Measurements from ENCODE around the gene ZNF814. TPM values are rescaled to one million over a fixed set of nuclear protein-coding genes. Genes with fewer than 3 reads are reported as not detected.
A peak's percentile ranks its signal among the peaks of the same experiment; 100 is the strongest.
"Not testable (repeated sequence)": the region's sequence is repeated elsewhere in the genome, so short reads cannot be mapped to it uniquely, and the experiment has no call there.

Gene ZNF814
- total RNA-seq, 2 experiments from 2014 or later = 9.3 to 9.6 TPM

DNA sequence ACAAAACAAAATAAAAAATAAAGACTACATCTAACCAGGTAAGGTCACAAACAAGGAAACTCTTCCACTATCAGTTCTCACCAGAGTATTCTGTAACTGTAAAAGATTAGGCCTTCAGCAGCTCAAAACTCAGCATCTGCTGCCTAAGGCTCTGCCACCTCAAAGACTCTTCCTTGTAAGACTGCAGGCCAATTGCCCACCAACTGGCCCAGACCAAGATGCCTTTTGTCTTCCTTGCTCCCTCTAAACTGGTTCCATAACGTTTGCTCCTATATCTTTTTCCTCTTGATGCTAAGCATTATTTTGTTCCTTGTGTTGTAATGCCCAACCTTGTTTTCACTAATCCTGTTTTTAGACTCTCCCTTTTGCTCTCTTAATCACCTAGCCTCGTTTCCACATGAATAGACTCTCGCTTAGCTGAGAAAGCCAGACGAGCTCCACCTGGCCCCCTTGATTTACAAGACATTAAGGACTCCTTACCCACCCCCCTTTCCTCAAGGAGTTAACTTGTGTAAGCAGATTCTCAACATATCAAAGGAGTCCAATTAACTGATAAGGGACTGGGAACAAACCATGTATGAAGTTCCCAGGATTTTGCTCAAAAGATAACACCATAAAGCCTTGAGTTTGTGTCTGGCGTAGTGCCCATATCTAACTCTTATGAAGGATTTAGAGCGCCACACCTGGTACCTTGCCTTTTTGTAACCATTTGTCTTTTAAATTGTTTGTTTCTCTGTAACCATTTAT is 1.5 kb downstream of the ZNF814 start:
- H3K9me3 Mint-ChIP-seq = peaks cover 51% of the 10 kb centered on the region
- peaks cover 71% of the 10 kb centered on the region for H3K36me3 Mint-ChIP-seq (ENCODE audit: low read depth)
- ChIA-PET CTCF (no interaction called here), POLR2A (interaction anchor here (0.8 to 1.2 kb wide), 3 partner anchors 29 to 132 kb away, joined by 3 to 5 read pairs (median 4); partner anchors contain the start of genes ZNF417 and ZNF587)
- H3K4me3 Mint-ChIP-seq = peak overlapping the region; percentile 79
- H3K4me1 Mint-ChIP-seq = peaks cover 19% of the 10 kb centered on the region
- no peaks in the 10 kb centered on the region for H3K27me3 Mint-ChIP-seq
- DNase-seq = no peak
- H3K27ac Mint-ChIP-seq = no peak overlapping the region

DNA sequence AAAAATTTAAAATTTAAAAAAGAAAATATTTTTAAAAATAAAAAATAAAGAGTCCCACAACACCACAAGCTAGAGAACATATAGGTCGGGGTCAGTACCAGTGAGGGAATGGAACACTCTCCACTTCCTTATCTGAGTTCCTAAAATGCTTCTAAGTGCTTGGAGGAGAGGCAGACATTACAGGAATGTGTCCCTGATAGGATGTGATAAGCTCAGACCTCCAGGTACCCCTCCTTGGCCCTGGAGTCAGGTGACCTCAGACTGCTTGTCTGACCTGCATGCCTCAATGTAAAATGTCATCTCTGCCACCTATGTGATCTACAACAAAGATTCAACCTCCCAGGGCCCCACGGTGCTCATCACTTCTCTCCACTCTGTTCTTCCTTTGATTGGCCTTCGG is 2.8 kb downstream of the ZNF814 start:
- H3K9me3 Mint-ChIP-seq = peaks cover 48% of the 10 kb centered on the region
- peaks cover 67% of the 10 kb centered on the region for H3K36me3 Mint-ChIP-seq (ENCODE audit: low read depth)
- DNase-seq = no peak
- H3K27ac Mint-ChIP-seq = no peak overlapping the region
- H3K4me1 Mint-ChIP-seq = peaks cover 19% of the 10 kb centered on the region
- H3K27me3 Mint-ChIP-seq = no peaks in the 10 kb centered on the region
- POLR2A ChIA-PET = no interaction called here
- no peak overlapping the region for H3K4me3 Mint-ChIP-seq
- CTCF ChIA-PET = no interaction called here

DNA sequence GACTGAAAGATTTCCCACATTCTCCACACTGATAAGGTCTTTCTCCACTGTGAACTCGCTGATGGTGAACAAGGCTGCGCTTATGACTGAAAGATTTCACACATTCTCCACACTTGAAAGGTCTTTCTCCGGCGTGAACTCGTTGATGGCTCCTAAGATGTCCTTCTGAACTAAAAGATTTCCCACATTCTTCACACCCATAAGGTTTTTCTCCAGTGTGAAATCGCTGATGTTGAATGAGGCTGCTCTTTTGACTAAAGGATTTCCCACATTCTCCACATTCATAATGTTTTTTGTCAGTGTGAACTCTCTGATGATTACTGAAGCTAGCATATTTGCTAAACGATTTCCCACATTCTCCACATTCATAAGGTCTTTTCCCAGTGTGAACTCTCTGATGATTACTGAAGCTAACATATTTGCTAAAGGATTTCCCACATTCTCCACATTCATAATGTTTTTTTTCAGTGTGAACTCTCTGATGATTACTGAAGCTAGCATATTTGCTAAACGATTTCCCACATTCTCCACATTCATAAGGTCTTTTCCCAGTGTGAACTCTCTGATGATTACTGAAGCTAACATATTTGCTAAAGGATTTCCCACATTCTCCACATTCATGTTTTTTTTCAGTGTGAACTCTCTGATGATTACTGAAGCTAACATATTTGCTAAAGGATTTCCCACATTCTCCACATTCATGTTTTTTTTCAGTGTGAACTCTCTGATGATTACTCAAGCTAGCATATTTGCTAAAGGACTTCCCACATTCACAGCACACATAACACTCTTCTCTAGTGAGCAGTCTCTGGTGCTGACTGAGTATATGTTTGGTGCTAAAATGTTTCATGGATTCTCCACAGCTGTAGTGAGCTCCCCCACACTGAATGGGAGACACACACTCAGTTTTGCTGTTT is 14.7 kb downstream of the ZNF814 start:
- H3K27ac Mint-ChIP-seq, CTCF ChIA-PET, H3K4me3 Mint-ChIP-seq, DNase-seq, POLR2A ChIA-PET, H3K4me1 Mint-ChIP-seq, H3K27me3 Mint-ChIP-seq: not testable (repeated sequence)
- Mint-ChIP-seq H3K36me3 (ENCODE audit: low read depth) (peaks cover 79% of the 10 kb centered on the region), H3K9me3 (peaks cover 67% of the 10 kb centered on the region)

DNA sequence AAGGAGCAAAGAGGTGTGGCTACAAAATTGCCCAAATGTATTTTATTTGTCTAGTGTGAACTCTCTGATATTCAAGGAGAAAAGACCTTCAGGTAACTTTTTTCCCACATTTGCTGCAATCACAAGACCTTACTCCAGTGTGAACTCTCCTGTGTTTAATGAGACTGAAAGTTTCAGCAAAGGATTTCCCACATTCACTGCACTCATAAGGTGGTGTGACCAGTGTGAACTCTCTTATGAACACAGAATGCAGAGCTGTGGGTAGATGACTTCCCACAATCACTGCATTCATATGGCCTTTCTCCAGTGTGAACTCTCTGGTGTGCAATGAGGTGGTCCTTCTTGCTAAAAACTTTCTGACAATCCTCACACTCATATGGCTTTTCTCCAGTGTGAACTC is 16.4 kb downstream of the ZNF814 start:
- H3K27me3 Mint-ChIP-seq = no peaks in the 10 kb centered on the region
- H3K4me1 Mint-ChIP-seq = no peaks in the 10 kb centered on the region
- H3K4me3 Mint-ChIP-seq = no peak overlapping the region
- H3K36me3 Mint-ChIP-seq (ENCODE audit: low read depth) = peaks cover 79% of the 10 kb centered on the region
- CTCF ChIA-PET = no interaction called here
- DNase-seq = no peak
- POLR2A ChIA-PET = no interaction called here
- no peak overlapping the region for H3K27ac Mint-ChIP-seq
- H3K9me3 Mint-ChIP-seq = peaks cover 67% of the 10 kb centered on the region

DNA sequence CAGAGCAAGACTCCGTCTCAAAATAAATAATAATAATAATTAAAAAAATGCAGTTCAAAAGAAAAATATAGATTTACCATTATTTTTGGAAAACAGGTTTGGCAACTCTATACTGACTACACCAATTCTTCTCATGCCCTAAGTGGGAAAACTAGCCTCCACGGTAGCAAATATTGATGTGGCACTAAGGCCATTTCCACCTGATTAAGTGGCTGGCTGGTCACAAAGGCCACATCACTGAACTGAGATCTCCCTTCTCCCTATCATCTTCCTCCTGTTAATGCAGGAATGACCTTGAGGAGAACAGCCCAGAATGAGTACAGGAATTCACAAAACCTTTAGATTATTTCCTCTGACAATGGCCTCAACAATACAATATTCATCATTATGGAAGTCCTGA is 18.6 kb downstream of the ZNF814 start:
- Mint-ChIP-seq H3K4me3 (no peak overlapping the region), H3K4me1 (no peaks in the 10 kb centered on the region), H3K36me3 (ENCODE audit: low read depth) (peaks cover 81% of the 10 kb centered on the region), H3K9me3 (peaks cover 61% of the 10 kb centered on the region), H3K27ac (no peak overlapping the region), H3K27me3 (no peaks in the 10 kb centered on the region)
- DNase-seq = no peak
- CTCF ChIA-PET = no interaction called here
- POLR2A ChIA-PET = no interaction called here

DNA sequence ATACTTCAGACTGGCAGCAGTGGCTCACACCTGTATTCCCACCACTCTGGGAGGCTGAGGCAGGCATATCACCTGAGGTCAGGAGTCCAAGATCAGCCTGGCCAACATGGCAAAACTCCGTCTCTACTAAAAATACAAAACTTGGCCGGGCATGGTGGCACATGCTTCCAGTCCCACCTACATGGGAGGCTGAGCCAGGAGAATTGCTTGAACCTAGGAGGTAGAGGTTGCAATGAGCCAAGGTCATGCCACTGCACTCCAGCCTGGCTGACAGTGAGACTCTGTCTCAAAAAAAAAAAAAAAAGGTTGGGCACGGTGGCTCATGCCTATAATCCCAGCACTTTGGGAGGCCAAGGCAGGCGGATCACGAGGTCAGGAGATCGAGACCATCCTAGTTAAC is 19.2 kb downstream of the ZNF814 start:
- H3K4me1 Mint-ChIP-seq, H3K27ac Mint-ChIP-seq, H3K4me3 Mint-ChIP-seq, POLR2A ChIA-PET, H3K27me3 Mint-ChIP-seq, CTCF ChIA-PET, DNase-seq: not testable (repeated sequence)
- Mint-ChIP-seq H3K36me3 (ENCODE audit: low read depth) (peaks cover 83% of the 10 kb centered on the region), H3K9me3 (peaks cover 58% of the 10 kb centered on the region)

DNA sequence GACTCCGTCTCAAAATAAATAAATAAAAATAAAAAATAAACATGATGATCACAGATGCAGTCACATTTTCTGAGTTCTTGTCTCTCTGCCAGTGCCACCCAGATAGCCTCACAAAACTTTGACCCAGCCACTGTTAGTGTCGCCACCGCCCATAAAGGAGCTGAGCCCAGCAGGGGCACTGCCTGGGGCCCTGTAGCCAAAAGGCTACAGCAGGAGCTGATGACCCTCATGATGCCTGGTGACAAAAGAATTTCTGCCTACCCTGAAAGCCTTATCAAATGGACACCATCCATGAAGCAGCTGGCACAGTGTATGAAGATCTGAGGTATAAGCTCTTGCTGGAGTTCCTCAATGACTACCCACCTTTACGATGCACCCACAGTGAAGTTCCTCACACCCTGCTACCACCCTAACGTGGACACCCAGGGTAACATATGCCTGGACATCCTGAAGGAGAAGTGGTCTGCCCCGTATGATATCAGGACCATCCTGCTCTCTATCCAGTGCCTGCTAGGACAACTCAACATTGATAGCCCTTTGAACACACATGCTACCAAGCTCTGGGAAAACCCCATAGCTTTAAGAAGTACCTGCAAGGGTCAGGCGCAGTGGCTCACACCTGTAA is 20.9 kb downstream of the ZNF814 start:
- DNase-seq = no peak
- H3K9me3 Mint-ChIP-seq = peaks cover 48% of the 10 kb centered on the region
- peaks cover 79% of the 10 kb centered on the region for H3K36me3 Mint-ChIP-seq (ENCODE audit: low read depth)
- CTCF ChIA-PET = no interaction called here
- POLR2A ChIA-PET = no interaction called here
- H3K4me3 Mint-ChIP-seq = no peak overlapping the region
- H3K4me1 Mint-ChIP-seq = no peaks in the 10 kb centered on the region
- no peaks in the 10 kb centered on the region for H3K27me3 Mint-ChIP-seq
- no peak overlapping the region for H3K27ac Mint-ChIP-seq

DNA sequence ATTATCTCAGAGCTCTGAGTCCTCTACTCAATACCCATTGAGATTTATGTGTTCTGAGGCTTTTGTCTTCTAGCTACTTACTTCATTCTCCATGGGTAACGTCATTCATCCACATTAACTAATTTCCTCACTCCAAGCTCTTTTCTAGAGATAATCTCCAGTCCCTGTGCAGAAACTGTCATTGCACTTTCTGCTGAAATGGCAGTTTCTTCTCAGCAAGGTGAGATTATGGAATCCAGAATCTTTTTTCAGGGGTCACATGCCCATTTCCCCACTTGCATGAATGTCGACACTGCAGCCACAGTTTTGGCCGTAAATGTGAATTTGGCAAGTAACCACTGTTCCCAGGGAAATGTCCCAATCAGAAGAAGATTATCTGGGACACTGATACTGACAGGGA is 26.5 kb downstream of the ZNF814 start:
- H3K9me3 Mint-ChIP-seq = peaks cover 48% of the 10 kb centered on the region
- POLR2A ChIA-PET = interaction anchor here (0.8 to 1.7 kb wide), 2 partner anchors 9 to 11 kb away, joined by 3 to 6 read pairs; no protein-coding TSS in a partner anchor
- H3K4me3 Mint-ChIP-seq, H3K27ac Mint-ChIP-seq, DNase-seq, CTCF ChIA-PET, H3K27me3 Mint-ChIP-seq, H3K4me1 Mint-ChIP-seq: not testable (repeated sequence)
- H3K36me3 Mint-ChIP-seq (ENCODE audit: low read depth) = peaks cover 91% of the 10 kb centered on the region

DNA sequence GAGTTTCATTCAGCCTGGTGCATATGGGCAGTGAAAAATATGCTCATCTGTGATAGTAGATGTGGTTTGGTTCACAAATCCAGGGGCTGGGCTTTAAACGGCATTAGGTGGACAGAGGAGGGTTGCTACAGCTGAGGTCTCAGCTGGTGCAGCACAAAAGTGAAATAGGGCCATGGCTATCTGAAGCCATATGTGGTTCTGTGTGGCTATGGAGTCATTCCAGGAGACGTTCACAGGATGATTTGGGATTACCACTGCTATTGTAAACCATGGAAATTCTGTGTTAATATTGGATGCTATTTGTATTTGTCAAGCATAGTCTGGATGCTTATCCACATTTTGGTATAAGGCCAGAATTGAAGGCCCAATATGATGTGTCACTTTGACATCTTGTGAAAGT is 34.7 kb downstream of the ZNF814 start:
- Mint-ChIP-seq H3K9me3 (peaks cover 31% of the 10 kb centered on the region), H3K36me3 (ENCODE audit: low read depth) (peaks cover 91% of the 10 kb centered on the region), H3K4me1 (peaks cover 23% of the 10 kb centered on the region)
- H3K4me3 Mint-ChIP-seq, H3K27me3 Mint-ChIP-seq, DNase-seq, POLR2A ChIA-PET, CTCF ChIA-PET, H3K27ac Mint-ChIP-seq: not testable (repeated sequence)

DNA sequence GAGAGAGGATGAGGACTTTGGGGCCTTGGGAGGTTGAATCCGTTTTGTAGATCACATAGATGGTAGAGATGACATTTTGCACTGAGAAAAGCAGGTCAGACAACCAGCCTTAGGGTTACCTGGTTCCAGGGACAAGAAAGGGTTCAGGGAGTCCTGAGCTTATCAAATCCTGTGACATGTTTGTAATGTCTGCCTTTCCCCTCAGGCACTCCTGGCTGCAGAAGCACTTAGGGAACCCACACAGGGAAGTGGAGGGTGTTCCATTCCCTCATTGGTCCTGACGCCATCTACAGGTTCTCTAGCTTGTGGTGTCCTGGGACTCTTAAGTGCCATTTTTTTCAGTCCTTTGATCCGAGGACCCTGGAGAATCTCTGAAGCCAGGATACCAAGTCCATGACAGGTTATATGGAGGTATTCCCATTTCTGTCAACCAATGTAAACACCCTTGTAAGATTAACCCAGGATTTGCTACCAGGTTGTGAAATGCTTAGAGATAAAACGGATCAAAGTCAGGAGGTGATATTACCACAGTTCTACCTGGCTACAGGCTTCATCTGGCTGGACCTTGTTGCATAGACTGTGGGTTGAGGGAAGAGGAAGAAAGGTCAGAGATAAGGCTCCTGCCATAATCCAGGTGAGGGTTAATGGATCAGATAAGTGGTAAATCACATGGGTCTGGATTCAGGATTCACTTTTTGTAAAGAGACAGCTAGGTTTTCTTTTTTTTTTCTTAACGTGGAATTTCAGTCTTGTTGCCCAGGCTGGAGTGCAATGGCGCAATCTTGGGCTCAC is 36.8 kb downstream of the ZNF814 start:
- H3K27ac Mint-ChIP-seq = not testable (repeated sequence)
- CTCF ChIA-PET = interaction anchor here (1.5 kb wide), 1 partner anchor 33 kb away, joined by 3 read pairs; no protein-coding TSS in a partner anchor
- H3K36me3 Mint-ChIP-seq (ENCODE audit: low read depth) = peaks cover 78% of the 10 kb centered on the region

DNA sequence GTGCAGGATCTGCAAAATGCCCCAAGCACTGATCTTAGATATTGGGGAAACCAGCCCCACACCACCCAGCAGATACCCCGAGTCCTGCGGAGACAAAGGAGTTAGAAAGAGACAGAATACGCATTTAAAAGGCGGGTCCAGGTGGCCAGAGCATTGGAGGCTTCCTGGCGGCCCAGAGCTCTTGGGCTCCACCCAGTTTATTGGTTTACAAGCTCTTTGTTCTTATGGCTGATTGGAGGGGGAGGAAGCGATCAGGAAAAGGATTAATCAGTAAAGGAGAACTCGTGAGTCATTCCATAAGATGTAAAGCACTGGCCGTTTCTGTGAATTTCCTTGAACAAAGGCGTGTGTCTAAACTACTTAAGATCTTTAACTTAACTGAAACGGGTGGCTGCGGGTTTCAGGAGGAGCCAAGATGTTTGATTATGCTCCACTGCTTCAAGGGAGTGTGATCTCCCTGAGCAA is 38.3 kb downstream of the ZNF814 start:
- ChIA-PET CTCF (interaction anchor here (0.6 to 1.5 kb wide), 2 partner anchors 31 to 703 kb away, joined by 3 to 4 read pairs; no protein-coding TSS in a partner anchor), POLR2A (interaction anchor here (0.6 to 2.4 kb wide), 7 partner anchors 13 to 475 kb away, joined by 3 to 14 read pairs (median 4); partner anchors contain the start of genes ZNF417, ZNF552 and ZNF586)
- DNase-seq = peak; percentile 32

More for the DNA sequence above, 36.8 kb downstream of the ZNF814 start:
- not testable (repeated sequence) for H3K4me3 Mint-ChIP-seq, DNase-seq, H3K27me3 Mint-ChIP-seq
- H3K4me1 Mint-ChIP-seq = peaks cover 27% of the 10 kb centered on the region
- POLR2A ChIA-PET = interaction anchor here (0.7 to 1.0 kb wide), 2 partner anchors 10 kb away, joined by 3 read pairs; no protein-coding TSS in a partner anchor
- H3K9me3 Mint-ChIP-seq = peaks cover 23% of the 10 kb centered on the region

More for the DNA sequence above, 38.3 kb downstream of the ZNF814 start:
- Mint-ChIP-seq H3K4me1 (peaks cover 31% of the 10 kb centered on the region), H3K27me3 (no peaks in the 10 kb centered on the region), H3K27ac (peak overlapping the region; percentile 94), H3K36me3 (ENCODE audit: low read depth) (peaks cover 73% of the 10 kb centered on the region), H3K4me3 (peak overlapping the region; percentile 96), H3K9me3 (peaks cover 17% of the 10 kb centered on the region)
